Stimulated activated CD4-positive, alpha-beta T cell treated with anti-CD3 and anti-CD28 coated beads, Interleukin-12 subunit alpha, Interleukin-12 subunit beta, amount 100 ng/mL, for 4 hours (primary cell): Measurements from ENCODE around the gene PRR14L.
"Not testable (repeated sequence)": the region's sequence is repeated elsewhere in the genome, so short reads cannot be mapped to it uniquely, and the experiment has no call there.

ENCODE experiments used
- DNase-seq: peaks from one replicate; pipeline ENCODE4 v3.0.0-alpha.2; 2020

Gene PRR14L

DNA sequence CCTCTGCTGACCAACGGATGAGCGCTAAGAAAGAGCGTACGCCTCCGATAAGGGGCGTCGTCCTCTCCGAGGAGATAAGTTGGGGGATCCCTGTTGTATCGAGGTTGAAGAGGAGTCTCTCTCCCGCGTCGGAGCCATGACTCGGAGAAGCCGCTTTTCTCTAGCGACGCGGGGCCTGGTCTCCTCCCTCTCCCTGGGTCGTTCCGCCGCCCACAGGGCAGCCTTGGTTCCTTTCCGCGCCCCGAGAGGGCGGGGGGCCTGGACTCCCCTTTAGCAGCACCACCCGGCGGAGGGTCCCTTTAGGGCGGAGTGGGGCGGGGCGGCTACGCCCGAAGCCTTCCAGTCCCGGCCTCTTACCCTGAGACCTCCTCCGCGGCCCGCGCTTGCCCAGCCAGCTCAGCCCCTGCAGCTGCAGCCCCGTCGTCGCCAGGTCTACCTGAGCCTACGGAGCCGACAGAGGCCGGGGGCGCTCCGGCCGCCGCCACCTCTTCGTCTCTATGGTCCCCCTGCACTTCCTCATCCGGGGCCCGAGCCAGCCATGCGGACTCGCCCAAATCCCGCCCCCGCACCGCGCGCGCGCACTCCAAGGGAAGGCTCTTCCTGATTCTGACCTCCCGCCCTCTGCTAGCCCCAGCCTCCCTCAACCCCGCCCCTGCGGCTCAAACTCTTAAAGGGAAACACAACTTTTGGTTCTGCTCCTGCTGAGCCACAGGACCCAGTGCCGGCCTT is at the start of gene PRR14L:
PRR14L (minus strand) TSS at position 497 of the 729 bp plus-strand sequence. CDS start 11,272 bp downstream, outside the sequence.
- peak; percentile 100 for DNase-seq

DNA sequence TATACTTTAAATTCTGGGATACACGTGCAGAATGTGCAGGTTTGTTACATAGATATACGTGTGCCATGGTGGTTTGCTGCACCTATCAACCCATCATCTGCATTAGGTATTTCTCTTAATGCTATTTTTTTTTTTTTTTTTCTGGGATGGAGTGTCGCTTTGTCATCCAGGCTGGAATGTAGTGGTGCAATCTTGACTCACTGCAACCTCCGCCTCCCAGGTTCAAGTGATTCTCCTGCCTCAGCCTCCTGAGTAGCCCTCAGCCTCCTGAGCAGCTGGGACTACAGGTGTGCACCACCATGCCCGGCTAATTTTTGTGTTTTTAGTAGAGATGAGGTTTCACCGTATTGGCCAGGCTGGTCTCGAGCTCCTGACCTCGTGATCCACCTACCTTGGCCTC is 49.4 kb upstream of the PRR14L start:
- DNase-seq = not testable (repeated sequence)

DNA sequence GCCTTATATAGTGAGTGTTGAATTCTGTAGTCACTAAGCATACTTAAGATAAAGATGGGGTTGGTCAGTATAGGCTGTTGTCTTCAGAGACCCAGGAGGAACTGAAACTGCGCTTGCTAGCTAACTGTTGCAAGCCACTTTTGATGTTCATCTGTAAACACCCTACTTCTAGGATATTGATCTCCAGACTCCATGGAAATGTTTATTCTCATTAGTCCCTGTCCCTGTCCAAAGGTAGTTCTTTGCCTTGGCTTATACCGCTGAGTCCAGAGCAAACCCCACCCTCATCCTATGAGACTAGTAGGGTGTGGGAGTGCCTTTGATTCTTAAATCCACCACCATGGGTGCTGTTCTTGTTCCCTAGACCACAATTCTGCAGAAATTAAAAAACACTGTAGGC is 40.3 kb upstream of the PRR14L start:
- no peak for DNase-seq

DNA sequence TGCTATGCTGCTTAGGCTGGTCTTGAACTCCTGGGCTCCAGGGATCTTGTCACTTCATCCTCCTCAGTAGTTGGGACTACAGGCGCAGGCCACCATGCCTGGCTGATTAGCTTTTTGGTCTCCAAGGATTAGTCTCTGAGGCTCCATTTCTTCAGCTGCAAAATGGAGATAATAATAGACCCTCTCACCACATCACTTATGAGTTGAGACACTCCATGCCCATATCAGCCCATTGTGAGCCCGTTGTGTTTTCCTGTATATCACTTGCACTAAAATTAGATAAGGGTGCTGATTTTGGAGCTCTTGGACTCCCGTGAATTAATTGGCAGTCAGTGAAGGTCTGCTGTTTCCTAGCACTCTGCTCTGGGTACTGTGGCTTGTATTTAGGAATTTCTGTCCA is 39.9 kb upstream of the PRR14L start:
- DNase-seq = no peak

DNA sequence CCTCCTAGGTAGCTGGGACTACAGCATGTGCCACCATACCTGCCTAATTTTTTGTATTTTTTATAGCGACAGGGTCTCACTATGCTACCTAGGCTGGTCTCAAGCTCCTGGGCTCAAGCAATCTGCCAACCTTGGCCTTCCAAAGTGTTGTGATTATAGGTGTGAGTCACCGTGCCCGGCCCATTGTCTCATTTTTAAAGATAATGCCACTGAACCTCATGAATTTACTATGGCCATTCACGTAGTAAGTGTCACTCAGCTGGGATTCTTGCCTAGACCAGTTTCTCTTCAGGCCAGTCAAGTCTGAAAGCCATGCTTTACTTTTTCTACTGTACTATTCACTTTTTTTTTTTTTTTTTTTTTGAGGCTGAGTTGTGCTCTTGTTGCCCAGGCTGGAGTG is 26.3 kb upstream of the PRR14L start:
- no peak for DNase-seq

DNA sequence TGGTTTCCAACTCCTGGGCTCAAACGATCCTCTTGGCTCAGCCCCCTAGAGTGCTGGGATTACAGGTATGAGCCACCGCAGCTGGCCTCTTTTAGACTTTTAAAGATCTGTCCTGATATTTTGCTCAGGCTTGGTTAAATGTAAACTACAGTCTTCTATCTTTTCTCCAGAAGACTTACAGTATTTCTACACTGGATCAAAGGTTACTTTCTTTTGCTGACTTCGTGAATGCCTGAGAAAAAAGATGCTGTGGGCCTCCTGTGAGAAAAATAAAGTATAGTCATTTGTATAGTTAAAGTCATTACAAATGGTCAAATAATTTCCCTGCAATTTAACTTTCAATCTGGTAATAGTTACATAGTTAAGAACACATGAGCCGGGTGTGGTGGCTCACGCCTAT is 23.5 kb upstream of the PRR14L start:
- DNase-seq = no peak

DNA sequence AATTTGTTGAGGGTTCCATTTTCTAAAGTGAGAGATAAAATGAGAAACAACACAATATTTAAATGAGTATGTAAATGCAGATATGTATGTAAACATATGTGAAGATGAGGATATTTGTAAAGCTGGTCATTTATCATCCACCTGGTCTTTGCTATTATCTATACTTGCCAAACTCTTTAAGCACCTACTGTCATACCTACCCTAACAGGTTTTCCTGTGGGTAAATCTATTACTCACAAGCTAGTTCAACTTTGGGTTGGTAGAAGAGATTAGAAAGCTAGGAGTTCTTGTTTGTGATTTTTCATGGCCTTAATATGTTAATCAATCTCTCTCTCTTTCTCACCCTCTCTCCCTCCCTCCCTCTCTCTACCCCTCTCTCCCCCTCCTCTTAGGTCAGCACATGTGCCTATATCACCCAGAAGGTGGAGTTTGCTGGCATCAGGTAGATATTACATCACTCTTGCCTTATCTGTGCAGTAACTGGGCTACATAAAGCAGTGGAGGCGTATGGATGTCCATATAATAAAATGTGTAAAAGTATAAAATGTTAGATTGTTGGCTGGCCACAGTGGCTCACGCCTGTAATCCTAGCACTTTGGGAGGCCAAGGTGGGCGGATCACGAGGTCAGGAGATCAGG is 18.6 kb upstream of the PRR14L start:
- no peak for DNase-seq

DNA sequence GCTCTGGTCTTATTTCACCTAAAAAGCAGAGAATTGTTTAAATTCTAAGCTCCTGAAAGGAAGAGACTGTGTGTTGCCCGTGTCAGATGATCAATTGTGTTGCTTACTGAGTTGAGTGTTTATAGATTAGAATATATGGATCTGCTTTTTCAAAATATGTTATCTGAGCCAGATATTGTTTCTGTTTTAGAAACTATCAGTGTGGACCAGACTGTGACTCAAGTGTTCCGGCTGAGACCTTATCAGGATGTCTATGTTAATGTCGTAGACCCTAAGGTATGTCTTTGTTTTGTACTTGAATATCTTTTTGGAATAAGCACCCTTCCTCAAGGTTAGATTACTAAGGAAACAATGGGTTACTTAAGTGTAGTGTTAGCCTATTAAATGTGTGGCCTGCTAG is 14.9 kb upstream of the PRR14L start:
- DNase-seq = no peak

DNA sequence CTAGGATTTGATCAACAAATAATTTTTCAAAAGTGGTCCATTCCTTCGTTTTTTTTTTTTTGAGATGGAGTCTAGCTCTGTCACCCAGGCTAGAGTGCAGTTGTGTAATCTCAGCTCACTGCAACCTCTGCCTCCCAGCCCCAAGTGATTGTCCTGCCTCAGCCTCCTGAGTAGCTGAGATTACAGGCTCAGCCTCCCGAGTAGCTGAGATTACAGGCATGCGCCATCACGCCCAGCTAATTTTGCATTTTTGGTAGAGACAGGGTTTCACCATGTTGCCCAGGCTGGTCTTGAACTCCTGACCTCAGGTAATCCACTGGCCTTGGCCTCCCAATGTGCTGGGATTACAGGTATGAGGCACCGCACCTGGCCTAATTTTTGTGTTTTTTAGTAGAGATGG is 8.9 kb upstream of the PRR14L start:
- DNase-seq = not testable (repeated sequence)

DNA sequence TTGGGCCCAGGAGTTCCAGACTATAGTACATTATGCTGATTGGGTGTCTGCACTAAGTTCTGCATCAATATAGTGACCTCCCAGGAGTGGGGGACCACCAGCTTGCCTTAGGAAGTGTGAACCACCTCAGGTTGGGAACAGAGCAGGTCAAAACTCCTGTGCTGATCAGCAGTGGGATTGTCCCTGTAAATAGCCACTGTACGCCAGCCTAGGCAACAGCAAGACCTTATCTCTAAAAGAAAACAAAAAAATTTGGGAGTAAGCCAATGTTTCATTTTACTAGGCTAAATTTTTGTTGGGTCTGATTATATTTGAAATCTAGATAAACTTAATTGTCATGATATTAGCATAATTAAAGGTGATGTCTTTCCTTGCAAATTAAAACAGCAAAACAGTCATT is 7.3 kb upstream of the PRR14L start:
- DNase-seq = no peak

DNA sequence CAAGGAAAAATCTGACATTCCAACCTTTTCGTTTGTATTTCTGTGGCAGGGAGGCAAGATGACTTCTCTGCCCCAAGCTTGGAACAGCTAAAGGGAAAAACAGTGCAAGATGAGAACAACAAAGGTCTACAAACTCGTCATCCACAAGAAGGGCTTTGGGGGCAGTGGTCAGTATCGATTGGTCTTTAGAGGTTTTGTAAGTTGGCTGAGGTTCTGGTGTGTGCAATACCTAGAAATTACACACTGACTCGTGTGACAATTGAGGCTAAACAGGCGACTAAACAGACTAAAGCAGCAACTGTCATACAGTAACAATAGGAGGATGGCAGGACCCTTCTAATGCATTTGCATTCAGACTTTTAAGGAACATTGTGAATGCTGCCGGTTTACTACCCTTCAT is 4.9 kb upstream of the PRR14L start:
- DNase-seq = no peak

DNA sequence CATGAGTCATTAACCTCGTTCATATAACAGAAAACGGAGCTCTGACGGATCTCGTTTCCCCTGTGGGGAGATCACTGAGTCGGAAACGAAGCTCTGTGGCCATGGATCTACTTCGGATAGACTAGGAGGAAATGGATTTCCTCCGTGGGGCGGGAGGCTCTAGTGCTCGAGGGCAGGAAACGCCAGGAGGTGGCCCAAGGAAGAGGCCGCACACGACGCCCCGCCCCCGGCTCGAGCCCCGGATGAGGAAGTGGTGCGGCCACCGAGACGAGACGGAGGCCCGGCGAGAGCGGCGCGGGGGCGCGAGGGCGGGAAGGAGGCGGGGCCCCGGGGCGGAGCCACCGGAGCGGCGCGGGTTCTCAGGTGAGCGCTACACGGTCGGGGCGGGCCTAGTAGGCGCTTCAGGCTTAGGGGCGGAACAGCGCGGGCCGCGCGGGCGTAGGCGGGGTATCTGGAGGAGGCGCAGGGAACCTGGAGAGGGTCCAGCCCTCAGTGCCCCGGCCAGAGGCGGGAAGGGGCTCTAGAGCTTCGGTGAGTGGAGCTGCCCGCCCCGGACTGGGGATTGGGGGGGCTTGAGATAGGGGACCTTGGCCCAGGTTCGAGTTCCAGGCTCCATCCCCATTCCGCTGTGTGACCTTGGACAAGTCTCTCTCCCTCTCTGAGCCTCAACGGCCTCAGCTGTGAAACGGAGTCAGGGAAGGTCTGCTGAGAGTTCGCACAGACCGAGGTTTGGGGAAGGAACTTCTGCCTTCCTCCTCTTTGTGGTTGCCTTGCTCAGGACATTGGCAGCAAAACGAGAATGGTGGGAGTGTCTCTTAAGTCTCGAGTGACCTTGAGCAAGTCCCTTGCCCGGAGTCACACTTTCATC is 3.9 kb upstream of the PRR14L start, which contains the start of gene DEPDC5:
DEPDC5 (plus strand) TSS at position 386 of the 868 bp plus-strand sequence. CDS start 903 bp downstream, outside the sequence.
- DNase-seq = peak; percentile 96

DNA sequence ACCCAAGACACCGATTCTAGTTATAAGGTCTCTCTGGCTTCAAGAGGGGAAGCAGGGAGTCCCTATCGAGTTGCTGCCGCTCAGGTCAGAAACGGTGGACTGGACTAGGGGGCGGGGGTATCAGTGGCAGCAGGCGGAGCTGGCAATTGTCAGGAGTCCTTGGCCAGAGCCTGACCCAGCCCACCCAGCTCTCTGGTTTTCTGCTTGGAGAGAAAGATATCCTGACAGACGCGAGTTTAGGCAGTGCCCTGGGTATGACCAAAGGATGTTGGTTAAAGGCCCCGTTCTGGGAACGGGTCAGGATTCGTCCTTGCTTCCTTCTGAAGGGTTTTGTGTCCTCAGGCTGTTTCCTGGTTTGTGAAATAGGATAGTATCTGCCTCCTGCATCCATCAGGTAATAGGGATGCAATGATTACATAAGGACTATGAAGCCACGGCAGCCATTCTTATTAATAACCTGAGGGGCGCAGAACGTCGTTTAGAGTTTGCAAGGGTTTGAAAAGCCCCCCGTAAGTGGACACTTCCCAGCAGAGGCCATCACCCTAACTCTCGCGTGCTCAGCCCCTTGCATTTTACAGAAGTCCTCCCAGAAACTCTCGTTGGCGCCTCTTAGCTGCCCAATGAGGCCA is 3.2 kb upstream of the PRR14L start:
- peak; percentile 3 for DNase-seq

DNA sequence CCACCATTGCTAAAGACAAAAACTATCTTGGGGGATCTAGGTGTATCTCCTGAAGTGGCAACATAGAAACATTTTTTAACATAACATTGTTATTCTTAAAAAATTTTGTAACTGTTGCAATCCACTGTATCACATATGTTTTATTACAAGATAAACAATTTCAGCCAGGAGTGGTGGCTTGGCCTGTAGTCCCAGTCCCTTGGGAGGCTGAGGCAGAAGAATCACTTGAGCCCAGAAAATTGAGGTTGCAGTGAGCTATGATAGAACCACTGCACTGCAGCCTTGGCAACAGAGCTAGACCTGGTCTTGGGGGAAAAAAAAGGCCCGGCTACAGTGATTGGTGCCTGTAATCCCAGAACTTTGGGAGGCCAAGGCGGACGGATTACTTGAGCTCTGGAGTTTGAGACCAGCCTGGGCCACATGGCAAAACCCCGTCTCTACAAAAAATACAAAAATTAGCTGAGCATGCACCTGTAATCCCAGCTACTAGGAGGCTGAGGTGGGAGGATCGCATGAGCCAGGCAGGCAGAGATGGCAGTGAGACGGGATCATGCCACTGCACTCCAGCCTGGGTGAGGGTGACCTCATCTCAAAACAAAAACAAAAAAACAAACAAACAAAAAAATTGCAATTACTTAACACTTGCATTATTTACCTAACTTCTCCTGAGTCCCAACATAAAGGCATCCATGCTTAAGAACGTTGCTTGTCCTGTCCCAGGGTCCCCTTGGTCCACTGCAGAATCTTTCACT is 2.3 kb upstream of the PRR14L start:
- no peak for DNase-seq

DNA sequence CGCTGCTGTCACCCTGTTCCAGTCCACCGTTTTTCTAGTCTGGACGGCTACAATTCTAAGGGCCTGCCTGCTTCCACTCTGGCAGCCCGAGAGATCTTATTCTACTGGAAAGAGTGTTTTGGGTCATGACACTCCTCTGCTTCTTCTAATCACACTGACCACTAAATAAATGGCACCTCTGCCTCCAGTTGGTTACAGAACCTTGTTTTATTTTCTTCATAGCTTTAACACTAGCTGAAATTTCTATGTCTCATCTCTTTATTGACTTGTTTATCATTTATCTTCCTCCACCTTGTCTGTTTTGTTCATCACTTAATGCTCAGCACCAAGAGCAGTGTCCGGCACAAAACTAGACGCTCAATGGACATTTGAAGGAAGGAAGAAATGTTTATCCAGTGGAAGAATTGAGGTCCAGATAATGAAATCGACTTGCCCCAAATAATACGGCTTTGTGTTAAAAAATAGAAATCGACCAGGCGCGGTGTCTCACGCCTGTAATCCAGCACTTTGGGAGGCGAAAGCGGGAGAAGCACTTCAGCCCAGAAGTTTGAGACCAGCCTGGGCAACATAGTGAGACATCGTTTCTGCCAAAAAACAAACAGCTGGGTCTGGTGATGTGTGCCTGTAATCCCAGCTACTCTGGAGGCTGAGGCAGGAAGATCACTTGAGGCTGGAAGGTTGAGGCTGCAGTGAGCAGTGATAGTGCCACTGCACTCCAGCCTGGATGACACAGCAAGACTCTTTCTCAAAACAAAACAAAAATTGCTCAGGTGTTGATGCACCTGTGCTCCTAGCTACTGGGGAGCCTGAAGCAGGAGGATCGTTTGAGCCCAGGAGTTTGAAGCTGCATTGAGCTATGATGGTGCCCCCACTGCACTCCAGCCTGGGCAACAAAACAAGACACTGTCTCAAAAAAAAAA is 693 bp upstream of the PRR14L start:
- no peak for DNase-seq

DNA sequence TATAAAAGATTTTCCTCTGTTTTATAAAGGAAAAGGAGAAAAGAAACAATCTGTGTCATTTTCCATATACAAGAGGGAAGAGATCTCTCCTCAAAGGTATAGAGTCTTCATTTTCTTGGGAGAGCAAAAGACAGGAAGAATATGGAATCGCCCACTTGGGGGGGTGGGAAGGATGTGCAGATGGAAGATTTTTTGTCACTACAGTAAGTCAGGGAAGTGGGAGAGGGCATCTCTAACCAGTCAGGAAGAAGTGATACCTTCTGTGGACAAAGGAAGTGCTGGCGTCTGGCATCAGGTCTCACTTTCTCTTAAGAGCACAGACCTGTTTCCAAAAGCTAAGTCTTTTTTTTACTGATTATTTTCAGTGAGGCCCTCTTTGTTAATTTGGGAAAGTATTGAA is 1.4 kb downstream of the PRR14L start:
- no peak for DNase-seq

DNA sequence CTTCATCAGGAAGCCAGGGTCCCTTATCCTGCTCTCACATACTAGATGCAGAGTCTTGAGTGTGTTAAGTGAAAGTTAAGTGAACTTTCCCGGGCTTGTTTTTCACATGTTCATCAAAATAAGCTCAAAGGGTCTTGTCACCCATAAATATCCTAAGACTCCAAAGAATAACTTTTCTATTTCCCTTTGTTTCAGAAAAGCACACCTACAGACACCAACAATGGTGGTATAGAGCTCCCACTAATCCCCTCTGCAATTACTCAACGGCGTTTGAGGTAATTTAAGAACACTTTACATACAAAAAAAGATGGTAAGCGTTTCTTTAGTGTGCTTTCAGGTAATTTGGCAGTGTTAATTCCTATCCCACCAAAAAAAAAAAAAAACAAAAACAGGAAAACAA is 2.5 kb downstream of the PRR14L start:
- no peak for DNase-seq

DNA sequence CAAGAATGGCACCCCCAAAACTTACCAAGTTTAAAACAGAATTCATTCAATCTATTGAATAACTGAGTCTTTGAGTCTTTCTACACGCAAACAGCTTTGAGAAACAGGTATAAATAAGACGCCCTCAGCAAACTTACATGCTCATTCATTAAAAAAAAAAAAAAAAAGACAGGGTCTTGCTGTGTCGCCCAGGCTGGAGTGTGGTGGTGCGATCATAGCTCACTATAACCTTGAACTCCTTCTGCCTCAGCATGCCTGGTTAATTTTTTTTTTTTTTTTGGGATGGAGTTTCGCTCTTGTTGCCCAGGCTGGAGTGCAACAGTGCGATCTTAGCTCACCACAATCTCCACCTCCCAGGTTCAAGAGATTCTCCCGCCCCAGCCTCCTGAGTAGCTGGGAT is 6.1 kb downstream of the PRR14L start:
- no peak for DNase-seq

DNA sequence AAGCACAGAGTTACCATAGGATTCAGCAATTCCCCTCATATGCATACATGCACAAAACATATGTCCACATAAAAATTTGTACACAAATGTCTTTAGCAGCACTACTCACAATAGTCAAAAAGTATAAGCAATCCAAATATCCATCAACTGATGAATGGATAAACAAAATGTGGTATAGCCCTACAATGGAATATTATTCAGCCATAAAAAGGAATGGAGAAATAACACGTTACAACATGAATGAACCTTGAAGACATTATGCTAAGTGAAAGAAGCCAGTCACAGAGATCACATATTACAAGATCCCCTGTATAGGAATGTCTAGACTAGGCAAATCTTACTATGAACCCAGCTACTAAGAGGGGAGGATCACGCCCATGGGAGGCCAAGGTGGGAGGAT is 7.2 kb downstream of the PRR14L start:
- no peak for DNase-seq

DNA sequence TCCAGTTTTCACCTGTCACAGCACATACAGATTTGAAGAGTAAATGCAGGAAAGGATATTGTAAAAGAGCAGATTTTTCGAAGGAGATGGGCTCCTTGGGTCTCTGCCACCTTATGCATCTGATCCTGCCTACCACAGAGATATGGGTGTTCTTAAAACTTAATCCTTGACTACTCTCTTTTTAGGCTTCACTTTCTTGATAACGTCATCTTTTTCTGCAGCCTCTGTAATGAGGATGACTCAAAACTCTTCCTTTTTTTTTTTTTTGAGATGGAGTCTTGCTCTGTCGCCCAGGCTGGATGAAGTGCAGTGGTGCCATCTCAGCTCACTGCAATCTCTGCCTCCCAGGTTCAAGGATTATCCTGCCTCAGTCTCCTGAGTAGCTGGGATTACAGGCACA is 7.8 kb downstream of the PRR14L start:
- no peak for DNase-seq

DNA sequence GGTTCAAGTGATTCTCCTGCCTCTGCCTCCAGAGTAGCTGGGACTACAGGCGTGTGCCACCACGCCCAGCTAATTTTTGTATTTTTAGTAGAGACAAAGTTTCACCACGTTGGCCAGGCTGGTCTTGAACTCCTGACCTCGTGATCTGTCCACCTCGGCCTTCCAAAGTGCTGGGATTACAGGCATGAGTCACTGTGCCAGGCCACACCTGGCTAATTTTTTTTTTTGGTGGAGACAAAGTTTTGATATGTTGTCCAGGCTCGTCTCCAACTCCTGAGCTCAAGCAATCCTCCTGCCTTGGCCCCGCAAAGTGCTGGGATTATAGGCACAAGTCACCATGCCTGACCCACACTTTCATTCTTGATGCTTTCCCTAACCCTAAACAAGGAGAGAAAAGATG is 9.6 kb downstream of the PRR14L start:
- not testable (repeated sequence) for DNase-seq
